ENCODE results near the gene LGR5. TPM values are rescaled to one million over a fixed set of nuclear protein-coding genes. Genes with fewer than 3 reads are reported as not detected.

LGR5 gene
- total and polyA plus RNA-seq, 2 donors (not counting 3 experiments of a cell fraction or from before 2014, with no cell fraction given): not detected

GRCh38 chr12:71533703-71534102 is 94.1 kb downstream of the LGR5 start:
- Histone ChIP-seq H4K20me1 (replicated peaks; ENCODE audit: control insufficient read depth, extremely low read depth, insufficient read depth, low read length) (no peaks in the 10 kb centered on the region), H3K9me1 (replicated peaks; ENCODE audit: control insufficient read depth, extremely low read depth, insufficient read depth, low read length) (no peaks in the 10 kb centered on the region), H3K36me3 (ENCODE audit: control insufficient read depth in 2 of 2, extremely low read depth in 1 of 2, insufficient read depth in 2 of 2, low read length in 2 of 2) (no peaks in the 10 kb centered on the region), H3K4me3 (replicated peaks in 1 of 3; ENCODE audit: insufficient read depth in 1 of 3, low read depth in 1 of 3, low read length in 3 of 3) (no peak overlapping the region), H2AFZ (ENCODE audit: low read depth, low read length) (no peak overlapping the region), H3K4me2 (ENCODE audit: insufficient read depth, low read length) (no peak overlapping the region), H3K27me3 (ENCODE audit: control insufficient read depth in 2 of 2, insufficient read depth in 2 of 2, low read length in 2 of 2) (no peaks in the 10 kb centered on the region), H3K79me2 (ENCODE audit: control insufficient read depth, insufficient read depth, low read length) (no peaks in the 10 kb centered on the region), H3K27ac (ENCODE audit: insufficient read depth, low read depth, low read length) (no peak overlapping the region), H3K9me3 (replicated peaks; ENCODE audit: control insufficient read depth, insufficient read depth, low read length) (no peaks in the 10 kb centered on the region), H3K9ac (replicated peaks; ENCODE audit: extremely low read depth, insufficient read depth, low read length) (no peak overlapping the region), H3K4me1 (ENCODE audit: control insufficient read depth, extremely low read depth, insufficient read depth, low read length) (no peaks in the 10 kb centered on the region)
- FAIRE-seq (no peak), DNase-seq (ENCODE audit: low read depth, low spot score) (no peak)
- ChIA-PET CTCF (no interaction called here), POLR2A (no interaction called here)
- TF ChIP-seq GATA2 (IDR thresholded peaks at IDR 0.05; ENCODE audit: insufficient read depth, insufficient read length, low read depth, low read length): no peak
- TF ChIP-seq, protein P1, sequence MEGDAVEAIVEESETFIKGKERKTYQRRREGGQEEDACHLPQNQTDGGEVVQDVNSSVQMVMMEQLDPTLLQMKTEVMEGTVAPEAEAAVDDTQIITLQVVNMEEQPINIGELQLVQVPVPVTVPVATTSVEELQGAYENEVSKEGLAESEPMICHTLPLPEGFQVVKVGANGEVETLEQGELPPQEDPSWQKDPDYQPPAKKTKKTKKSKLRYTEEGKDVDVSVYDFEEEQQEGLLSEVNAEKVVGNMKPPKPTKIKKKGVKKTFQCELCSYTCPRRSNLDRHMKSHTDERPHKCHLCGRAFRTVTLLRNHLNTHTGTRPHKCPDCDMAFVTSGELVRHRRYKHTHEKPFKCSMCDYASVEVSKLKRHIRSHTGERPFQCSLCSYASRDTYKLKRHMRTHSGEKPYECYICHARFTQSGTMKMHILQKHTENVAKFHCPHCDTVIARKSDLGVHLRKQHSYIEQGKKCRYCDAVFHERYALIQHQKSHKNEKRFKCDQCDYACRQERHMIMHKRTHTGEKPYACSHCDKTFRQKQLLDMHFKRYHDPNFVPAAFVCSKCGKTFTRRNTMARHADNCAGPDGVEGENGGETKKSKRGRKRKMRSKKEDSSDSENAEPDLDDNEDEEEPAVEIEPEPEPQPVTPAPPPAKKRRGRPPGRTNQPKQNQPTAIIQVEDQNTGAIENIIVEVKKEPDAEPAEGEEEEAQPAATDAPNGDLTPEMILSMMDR (IDR thresholded peaks at IDR 0.05; ENCODE audit: extremely low read depth in 1 of 2, insufficient read depth in 1 of 2, low read depth in 1 of 2, low read length in 2 of 2): no peak
- no peak for TF ChIP-seq MAX (IDR thresholded peaks at IDR 0.05; ENCODE audit: insufficient read depth, insufficient read length)
- no peak for TF ChIP-seq JUN (IDR thresholded peaks at IDR 0.05; ENCODE audit: borderline replicate concordance, insufficient read depth, insufficient read length, low read depth)
- no peak for TF ChIP-seq FOS (IDR thresholded peaks at IDR 0.05; ENCODE audit: borderline replicate concordance, insufficient read depth, low read length)
- TF ChIP-seq POLR2A (IDR thresholded peaks at IDR 0.05; ENCODE audit: low read depth, low read length): no peak
- TF ChIP-seq MYC (IDR thresholded peaks at IDR 0.05; ENCODE audit: low read depth, low read length): no peak
- no peak for TF ChIP-seq EZH2 (IDR thresholded peaks at IDR 0.05; ENCODE audit: borderline replicate concordance, low read depth, low read length, severe bottlenecking)
- TF ChIP-seq POLR2AphosphoS5 (IDR thresholded peaks at IDR 0.05; ENCODE audit: insufficient read depth, low read depth, low read length): no peak
- intact Hi-C loops (cut with micrococcal nuclease): no loop called here
- BruUV-seq (replicated peaks): no TSS peak
- dilution Hi-C loops (cut with MboI; ENCODE audit: extremely low pct_ligation_motif_present, low sequenced_read_pairs): no loop called here

All from endothelial cell of umbilical vein (primary cell).